ELF-1 (cell line): ENCODE results near the gene DGCR2.
"Not testable (repeated sequence)": the region's sequence is repeated elsewhere in the genome, so short reads cannot be mapped to it uniquely, and the experiment has no call there.

Experiments
- DNase-seq: peaks from one replicate; pipeline ENCODE4 v3.0.0-alpha.2; 2016; ENCODE audit warnings: low read depth, low spot score

DGCR2 gene

DNA sequence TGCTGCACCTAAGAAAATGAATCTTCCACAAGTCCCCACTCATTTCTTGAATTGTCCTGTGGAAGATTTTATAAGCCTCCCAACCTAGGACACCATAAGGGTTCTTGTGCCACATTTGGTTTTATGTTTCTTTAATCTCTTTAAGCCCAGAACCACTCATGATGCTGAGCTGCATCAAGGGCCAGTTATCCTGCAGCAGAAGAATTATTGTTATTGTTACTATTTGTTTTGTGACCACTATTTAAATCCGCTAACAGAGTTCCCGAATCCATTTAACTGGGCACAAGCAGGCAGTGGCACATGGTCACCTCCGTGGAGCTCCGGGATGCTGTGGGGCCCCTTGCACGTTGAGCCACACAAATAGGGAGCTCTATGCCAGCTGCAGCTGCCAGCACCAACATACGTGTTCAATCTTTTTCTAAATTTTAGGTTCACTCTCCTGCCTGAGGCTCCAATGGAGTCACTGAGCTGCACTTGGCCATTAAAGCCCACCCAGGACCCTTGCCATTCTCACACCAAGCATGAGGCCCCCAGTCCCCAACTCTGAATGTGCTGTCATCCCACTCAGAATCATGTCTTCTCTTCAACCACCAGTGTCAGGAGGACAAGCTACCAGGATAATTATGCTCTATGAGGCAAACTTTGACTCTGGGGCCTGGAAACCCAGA lies 60.6 kb downstream of the DGCR2 start:
- no peak for DNase-seq

DNA sequence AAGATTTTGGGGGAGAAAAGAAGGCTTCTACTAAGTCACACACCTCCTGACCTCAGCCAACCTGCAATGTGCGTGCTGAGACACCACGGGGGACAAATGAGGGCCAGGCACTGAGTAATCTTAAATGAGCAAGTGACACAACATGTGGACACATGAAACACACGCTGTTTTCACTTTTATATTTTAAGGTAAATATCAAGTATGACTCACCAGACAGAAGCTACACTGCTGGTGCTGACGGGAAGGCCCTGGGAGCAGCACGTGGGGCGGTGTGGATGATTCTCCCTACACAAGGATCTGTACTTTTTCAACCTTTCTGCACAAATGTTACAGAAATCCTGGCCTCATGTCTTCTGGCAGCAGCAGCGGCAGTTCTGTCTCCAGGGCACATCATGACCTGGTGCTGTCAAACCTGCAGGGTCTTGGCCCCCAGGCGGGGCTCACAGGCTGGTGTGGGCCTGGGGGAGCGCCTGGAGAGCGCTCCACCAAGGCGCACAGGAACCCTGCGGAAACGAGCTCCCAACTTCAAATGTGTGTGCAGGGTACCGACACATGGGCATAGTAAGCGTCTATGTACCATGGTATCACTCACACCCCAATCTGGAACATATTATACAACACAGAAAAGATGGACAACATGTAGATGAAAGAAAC lies 61.7 kb downstream of the DGCR2 start:
- no peak for DNase-seq

DNA sequence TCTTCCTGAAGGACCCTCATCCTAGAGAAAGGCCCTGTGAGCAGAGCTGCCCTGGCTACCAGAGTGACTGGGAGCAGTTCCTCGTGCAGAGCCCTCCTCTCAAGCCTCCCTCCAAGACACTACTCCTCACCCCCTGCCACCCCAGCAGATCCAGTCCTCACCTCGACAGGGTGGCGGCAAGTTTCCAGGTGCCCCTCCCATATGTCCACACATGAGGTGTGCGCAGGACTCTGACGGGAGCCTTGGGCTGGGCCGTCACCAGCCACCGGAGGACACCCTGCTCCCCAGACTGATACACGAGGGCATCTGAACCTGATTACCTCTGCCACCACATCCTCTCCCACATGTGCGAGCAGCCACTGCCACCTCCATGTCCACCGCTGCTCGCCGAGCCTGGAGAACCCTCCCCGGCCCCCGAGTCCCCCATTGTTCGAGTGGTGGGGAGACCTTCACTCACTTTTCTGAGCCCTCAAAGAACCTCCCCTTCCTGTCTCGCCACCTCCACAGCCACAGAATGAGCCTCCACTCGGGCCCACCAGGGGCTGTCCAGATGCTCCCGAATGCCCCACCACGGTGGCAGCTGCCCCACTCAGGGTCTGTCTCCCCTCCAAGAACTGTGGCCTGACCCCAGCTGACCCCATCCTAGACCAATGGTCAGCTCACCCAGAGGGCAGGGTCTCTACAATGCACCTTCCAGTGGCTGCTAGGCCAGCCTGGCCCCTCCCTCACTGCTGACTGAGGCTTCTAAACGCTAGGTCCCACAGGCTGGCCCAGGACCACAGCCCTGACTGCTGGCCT lies 62.5 kb downstream of the DGCR2 start:
- no peak for DNase-seq

DNA sequence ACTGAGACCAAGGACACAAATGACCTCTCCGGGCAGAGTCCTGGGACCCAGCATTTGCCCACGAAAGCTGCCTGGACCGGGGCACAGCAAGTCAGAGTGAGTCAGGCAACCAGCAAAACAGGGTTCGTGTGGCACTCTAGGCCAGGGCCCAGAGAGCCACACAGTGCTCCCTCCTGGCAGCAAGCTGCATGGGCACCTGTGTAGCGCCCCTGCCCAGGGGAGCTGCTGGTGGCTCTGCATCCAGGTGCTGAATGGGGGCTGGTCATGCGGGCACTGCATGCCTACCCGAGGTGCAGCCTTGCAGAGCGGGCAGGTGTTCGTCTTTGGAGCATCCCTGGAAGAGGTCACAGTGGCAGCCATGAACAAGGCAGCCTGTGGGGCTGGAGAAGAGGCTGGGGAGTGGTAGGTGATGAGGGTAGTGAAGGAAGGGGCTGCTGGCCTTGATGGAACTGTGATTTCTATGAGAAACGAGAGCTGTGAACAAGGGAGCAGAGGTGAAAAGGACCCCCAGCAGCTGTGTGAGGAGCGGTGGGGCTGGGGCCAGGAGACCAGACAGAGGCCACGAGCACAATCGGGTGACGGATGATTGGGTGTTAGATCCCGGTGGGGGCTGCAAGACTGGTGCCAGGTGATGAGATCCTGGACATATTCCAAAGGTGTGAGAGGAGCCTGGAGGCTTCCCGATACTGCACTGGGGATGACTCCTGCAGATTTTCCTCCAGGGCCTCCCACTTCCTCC lies 63.3 kb downstream of the DGCR2 start:
- DNase-seq = no peak

DNA sequence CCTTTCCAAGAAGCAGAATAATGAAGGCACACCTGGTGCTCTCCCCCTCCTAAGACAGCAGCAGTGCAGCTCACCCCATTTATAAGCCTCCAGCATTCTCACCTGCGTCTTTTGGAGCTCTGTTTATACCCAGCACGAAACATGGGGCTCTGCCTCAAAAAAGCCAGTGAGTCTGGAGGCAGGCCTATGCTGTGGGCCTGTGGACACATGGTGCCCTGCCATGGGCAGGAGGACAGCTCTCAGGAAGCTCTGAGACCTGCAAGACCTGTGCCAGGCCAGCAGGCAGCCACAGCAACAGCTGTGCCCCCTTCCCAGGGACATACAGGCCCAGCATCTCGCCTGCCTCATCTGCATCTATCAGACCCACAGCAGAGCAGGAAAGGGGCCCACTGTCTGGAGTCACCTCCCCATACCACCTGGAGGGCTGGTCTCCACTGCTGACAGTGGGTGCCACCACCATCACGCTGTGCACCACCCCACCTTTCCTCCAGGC lies 64.2 kb downstream of the DGCR2 start:
- no peak for DNase-seq

DNA sequence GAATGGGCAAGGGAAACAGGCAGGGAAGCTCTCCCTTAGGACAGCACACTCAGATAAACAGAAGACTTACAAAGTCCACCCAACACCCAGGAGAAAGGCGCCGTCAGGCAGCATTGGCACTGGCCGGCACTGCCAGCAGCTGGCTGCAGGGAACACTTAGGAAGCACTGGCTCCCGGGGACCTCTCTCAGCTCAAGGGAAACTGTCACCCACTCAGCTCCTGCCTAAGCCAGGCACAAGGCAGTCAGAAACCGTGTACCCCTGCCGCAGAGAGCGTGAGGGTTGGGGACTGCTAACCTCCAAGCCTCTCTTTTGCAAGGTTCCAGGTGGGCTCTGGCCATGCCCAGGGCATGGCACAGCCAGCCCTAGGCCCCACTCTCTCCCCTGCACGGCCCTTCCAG lies 64.7 kb downstream of the DGCR2 start:
- no peak for DNase-seq

DNA sequence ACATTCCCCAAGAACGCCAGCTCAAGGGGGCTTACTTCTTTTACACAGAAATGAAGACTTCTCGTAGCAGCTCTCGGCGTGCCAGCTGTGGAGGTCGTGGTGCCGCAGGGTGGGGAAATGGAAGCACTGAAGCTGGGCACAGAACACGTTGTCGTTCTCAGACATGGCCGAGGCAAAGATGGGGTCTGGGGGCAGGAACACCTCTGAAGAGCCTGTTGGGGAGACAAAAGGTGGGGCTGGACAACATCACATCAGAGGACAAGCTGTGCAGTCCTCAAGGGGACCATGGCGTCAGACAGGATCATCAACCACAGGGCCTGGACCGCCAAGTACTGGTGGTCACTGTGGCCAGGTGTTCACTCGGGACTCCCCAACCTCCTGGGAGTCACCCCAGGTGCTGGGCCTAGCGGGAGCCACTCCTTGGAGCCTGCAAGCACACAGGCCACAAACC lies 65.2 kb downstream of the DGCR2 start:
- no peak for DNase-seq

DNA sequence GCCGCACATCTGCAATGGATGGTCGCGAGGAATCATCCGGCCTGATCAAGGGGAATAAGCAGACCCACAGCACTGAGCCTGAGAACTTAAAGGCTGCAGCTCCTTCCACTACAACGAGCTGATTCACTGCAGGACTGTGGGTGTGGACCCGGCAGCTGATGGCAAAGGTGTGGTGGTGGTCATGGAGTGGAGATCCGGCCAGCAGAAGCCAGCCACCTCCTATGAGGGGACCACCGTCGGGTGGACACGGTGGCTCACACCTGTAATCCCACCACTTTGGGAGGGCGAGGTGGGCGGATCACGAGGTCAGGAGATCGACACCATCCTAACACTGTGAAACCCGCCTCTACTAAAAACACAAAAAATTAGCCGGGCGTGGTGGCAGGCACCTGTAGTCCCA lies 66.4 kb downstream of the DGCR2 start:
- no peak for DNase-seq

DNA sequence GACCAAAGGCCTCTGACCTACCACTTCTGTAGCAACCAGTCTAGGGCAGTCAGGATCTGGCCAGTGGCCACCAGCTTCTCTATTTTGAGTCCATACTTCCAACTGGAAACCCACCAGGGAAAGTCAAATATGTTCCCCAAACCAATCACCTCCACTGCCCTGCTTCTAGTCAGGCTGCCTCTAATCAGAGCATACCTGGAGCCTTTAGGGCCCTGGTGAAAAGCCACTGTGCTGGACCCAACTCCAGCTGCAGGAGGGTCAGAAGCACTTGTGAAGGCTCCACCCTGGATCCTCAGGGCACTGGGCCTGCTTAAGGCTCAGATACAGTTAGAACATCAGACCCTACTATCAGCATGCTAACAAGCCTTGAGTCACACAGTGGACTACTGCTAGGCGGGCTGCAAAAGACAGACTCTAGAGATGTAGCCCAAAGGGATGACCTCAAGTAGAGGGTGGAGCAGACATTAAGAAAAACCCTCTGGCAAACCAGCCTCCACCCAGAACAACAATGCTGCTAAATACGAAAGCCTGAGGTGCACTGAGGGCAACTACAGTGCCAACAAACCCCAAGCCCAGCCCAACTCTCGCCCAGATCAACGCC lies 69.2 kb downstream of the DGCR2 start:
- DNase-seq = peak; percentile 36

DNA sequence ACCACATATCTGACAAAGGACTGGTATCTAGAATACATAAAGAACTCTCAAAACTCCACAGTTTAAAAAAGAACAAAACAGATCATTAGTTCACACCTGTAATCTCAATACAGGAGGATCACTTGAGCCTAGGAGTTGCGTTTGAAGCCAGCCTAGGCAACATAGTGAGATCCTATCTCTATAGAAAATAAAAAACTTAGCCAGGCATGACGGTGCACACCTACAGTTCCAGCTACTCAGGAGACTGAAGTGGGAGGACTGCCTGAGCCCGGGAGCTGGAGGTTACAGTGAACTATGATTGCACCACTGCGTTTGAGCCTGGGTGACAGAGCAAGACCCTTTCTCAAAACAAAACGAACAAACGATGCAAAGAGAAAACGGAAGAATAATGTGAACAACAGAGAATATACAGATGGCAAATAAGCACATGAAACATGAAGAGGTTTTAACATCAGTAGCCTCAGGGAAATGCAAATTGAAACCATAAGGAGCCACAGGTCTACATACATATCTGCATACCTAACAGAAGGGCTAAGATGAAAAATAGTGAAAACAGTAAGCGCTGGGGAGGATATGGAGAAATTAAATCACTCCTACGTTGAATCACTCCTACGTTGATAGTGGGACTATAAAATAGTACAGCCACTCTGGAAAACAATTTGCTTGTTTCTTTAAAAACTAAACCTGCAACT lies 70.7 kb downstream of the DGCR2 start:
- DNase-seq = no peak

DNA sequence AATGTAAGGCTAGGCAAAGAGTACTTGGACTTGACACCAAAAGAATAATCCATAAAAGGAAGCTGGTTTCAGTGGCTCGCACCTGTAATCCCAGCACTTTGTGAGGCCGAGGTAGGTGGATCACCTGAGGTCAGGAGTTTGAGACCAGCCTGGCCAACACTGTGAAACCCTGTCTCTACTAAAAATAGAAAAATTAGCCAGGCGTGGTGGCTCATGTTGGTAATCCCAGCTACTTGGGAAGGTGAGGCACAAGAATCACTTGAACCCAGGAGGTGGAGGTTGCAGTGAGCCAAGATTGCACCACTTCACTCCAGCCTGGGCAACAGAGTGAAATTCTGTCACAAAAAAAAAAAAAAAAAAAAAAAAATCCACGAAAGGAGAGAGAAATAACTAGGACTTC lies 71.4 kb downstream of the DGCR2 start:
- not testable (repeated sequence) for DNase-seq

DNA sequence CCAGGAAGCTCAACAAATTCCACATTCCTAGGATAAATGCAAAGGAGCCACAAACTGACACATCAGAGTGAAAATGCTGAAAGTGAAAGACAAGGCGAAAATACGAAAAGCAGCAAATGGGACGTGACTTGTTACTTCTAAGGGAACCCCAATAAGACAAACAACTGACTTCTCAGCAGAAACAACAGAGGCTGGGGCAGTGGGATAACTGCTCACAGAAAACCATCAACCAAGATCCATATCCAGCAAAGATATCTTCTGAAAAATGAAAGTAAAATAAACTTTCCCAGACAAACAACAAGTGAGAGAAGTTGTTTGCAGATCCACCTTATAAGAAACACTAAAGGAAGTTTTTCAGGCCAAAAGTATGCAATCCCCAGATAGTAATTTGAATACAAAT lies 72.1 kb downstream of the DGCR2 start:
- DNase-seq = no peak

DNA sequence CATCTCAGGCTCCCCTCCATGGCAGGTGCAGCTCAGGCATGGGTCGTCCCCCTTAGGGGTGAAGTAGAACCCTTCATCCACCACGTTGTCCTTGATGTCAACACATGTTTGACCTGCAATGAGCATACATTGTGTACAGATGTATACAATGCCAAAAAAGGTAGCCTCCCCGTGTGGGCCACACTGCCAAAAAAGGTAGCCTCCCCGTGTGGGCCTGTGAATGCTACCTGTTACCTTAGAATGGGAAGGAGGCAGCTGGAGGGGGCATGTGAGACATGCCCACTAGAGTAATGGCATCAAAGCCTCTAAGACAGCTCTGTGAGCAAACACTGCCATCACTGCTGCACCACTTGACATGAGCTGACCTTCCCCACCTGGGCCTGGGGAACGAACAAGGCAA lies 73.7 kb downstream of the DGCR2 start:
- no peak for DNase-seq

DNA sequence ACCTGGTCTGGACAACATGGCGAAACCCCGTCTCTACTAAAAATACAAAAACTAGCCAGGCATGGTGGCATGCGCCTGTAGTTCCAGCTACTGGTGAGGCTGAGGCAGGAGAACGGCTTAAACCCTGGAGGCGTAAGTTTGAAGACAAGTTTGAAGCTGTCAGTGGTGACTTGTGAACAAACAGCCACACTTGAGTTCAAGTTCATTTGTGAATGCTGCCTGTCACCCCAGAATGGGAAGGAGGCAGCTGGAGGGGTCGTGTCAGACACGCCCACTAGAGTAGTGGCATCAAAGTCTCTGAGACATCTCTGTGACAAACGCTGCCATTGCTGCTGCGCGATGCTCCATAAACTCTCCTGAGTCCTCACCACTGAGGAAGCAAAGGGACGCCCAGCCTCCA lies 74.2 kb downstream of the DGCR2 start:
- DNase-seq = no peak

DNA sequence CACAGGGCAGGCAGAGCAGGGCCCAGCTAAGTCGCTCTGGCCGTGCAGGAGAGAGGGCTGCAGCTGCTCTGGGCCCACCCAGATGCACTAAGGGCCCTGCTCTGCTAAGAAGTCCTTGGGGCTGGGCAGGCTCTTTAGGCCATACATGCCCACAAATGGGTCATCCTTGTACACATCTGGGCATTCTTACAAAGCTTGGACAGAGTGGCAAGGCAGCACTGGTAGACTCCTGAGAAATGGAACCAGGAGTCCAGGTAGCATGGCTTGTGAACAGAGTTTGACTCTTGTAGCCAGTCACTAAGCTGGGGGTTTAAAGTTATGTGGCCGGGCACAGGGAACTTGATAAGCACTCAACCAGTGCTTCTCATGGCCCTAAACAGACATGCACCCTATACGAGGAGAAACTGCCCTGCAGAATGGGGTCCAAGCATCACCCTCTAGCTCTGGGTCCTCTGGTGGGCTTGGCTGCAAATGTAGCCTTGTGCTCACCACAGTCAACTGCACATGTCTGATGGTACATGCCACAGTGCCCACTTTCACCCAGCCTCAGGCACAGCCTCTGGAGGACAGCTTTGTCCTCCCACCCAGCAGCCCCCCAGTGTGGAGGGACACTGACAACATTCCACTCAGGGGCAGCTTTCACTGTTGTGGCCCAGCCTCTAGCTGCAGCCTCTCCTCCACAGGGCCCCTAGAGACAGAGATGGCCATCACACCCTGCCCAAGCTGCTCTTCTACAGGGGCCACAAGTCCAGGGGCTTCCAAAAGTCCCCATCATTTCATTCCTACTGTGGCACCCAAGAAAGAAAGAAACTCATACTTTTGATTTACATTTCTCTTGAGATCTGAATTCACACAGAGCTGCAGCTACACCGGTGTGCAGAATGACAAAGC lies 75.2 kb downstream of the DGCR2 start:
- no peak for DNase-seq

DNA sequence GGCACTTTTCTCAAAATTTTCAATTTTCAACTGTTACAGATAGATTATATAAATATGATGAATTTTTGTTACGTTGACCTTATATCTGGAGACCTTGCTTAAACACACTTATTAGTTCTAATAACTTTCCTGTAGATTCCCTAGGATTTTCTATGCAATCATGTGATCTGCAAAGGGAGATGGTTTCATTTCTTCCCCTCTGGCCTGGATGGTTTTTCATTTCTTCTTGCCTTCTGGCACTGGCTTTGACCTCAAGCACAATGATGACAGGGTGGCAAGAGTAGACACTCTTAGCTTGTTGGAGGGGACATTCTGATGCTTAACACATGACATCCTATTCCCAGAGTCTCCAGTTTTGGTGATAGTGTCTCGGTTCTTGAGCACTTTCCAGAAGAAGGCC lies 75.9 kb downstream of the DGCR2 start:
- DNase-seq = no peak

DNA sequence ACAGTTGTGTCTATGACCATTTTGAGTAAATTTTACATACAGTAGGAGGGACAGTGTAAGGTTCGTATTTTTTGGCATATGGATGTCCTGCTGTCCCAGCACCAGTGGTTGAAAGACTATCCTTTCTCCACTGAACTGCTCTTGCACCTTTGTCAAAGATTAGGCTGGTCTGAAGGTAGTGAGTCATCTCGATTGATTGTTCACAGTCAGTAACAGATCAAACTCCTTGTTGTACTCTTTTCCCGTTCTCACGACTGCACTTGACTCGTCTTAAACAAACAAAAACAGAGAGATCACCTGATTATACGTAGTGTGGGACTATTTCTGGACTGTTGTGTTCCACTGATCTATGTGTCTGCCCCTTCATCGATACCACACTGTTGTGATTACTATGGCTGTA lies 77.1 kb downstream of the DGCR2 start:
- DNase-seq = no peak

DNA sequence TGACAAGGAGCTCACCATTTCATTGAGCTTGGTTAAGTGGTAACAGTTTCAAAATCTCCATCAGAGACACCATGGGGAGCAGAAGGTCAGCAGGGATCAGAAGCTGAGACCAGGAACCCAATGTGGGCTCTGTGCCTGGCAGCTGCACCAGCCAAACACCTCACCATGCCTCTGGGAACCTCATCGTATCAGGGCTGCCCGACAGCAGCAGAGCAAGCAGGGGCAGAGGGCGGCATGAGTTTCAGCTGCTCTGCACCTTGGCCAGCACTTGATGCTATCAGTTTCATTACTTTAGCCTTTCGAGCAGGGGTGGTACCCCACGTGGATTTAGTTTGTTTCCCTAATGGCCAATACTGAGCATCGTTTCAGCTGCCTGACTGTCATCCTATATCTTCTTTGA lies 77.8 kb downstream of the DGCR2 start:
- DNase-seq = no peak

DNA sequence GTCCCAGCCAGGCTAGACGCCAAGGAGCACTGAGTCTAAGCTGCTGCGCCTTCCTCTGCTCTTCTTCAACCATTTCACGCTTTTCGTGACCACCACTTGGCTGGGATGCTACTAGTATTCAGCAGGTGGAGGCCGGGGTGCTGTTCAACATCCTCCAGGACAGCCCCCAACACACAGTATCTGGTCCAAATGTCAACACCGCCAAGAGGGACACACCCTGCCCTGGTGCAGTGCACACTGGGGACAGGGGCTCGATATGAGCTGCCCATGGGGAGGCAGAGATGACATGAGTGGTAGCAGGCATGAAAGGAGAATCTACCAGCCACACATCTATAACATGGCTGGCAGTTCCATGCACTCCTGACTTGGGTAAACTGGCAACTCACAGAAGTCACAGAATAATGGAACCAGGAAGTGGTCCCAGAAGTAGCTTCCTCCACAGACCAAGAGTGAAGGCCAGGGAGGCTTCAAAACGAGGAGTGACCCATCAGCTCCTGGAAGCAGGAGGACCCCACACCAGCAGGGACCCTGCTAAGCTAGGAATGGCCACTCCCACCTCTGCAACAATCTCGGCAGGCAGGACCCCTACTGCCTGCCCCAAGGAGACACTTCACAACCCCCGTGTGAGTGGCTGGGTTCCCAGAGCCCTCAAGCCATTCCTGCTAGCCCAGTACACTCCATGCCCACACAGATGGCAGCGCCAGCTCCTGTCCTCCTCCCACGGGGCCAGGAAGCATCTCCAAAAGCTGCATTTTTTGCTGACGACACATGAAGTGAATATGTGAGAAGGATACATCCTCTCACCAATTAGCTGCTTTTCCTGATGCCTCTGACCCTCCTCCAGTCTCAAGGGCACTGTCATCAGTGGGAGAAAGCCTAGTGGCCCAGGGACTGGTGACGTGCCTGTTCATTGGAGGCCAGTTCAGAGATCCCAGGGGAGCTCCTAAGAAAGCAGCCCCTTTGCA lies 78.8 kb downstream of the DGCR2 start:
- no peak for DNase-seq
